Body of pancreas (tissue), 4 donors: ENCODE results near the gene NTN4. TPM values are rescaled to one million over a fixed set of nuclear protein-coding genes. Genes with fewer than 3 reads are reported as not detected.
A peak's percentile ranks its signal among the peaks of the same experiment; 100 is the strongest.

Source experiments
- ATAC-seq: fragments of 150-250 bp; one replicate; pipeline ENCODE4 v1.9.1; 2016
- DNase-seq, 4 donors: peaks; one replicate each; pipeline ENCODE4 v3.0.0-alpha.2; 2019
- H3K27ac ChIP-seq, 4 donors: fragments of 200-600 bp; sonication (generic); 1 replicate in 3 of 4; 2 replicates in 1 of 4; pipeline versions ENCODE4 v1.5.1 to v1.6.1; 2016 to 2019; ENCODE audit warnings: mild to moderate bottlenecking in 1 of 4, mixed read lengths in 1 of 4, moderate library complexity in 1 of 4
- H3K27me3 ChIP-seq, 2 donors: fragments of 200-600 bp; sonication (generic); one replicate each; pipeline ENCODE4 v1.6.0; 2016; ENCODE audit warnings: mild to moderate bottlenecking in 1 of 2
- H3K36me3 ChIP-seq, 2 donors: fragments of 200-600 bp; sonication (generic); replicated peaks in 1 of 2; 2 replicates each; pipeline ENCODE4 v1.5.1; 2016; ENCODE audit warnings: low read depth in 2 of 2; ENCODE audit not compliant: insufficient read depth in 1 of 2
- H3K4me1 ChIP-seq: fragments of 200-600 bp; sonication (generic); one replicate; pipeline ENCODE4 v1.6.0; 2016
- H3K4me3 ChIP-seq, 2 donors: fragments of 200-600 bp; sonication (generic); 1 replicate in 1 of 2; 2 replicates in 1 of 2; pipeline ENCODE4 v1.5.1; 2016 to 2019
- H3K9me3 ChIP-seq, 3 donors: fragments of 200-600 bp; sonication (generic); 1 replicate in 2 of 3; 2 replicates in 1 of 3; pipeline ENCODE4 v1.5.1; 2016
- POLR2A ChIP-seq, 3 donors: fragments of 450-650 bp; IDR thresholded peaks; one replicate each; pipeline ENCODE4 v1.6.1; 2016; ENCODE audit warnings: antibody characterized with exemption in 3 of 3, mild to moderate bottlenecking in 2 of 3
- WGBS, 2 donors: methylation state at CpG; one replicate each; pipeline ENCODE4 v1.1.5; 2017; 5-methylcytosine and 5-hydroxymethylcytosine counted together
- intact Hi-C: fragments of 100-400 bp; cut with DNase I; formaldehyde crosslinking; loops from one replicate; pipeline ENCODE4 v1.15.1; 2023
- small RNA-seq: library from RNA; depleted of rRNA; stranded (forward); fragments of <200 nt; gene quantifications from one replicate; pipeline ENCODE3, GENCODE V24; 2016
- total RNA-seq, 2 donors: library from RNA; depleted of rRNA; stranded (reverse); fragments of >200 nt; gene quantifications; one replicate each; pipeline ENCODE4 v1.1.0, GENCODE V29; 2016
- TF ChIP-seq, protein P1 (sequence below), 7 experiments: fragments of 450-650 bp in 4 of 7; fragments of 200-600 bp in 3 of 7; sonication (generic) in 3 of 7; IDR thresholded peaks; one replicate each; pipeline ENCODE4 v1.5.1; 2016 to 2019; ENCODE audit warnings: antibody characterized with exemption in 7 of 7

NTN4 gene
- total RNA-seq, 2 donors from 2014 or later = 47.7 to 62.0 TPM

DNA sequence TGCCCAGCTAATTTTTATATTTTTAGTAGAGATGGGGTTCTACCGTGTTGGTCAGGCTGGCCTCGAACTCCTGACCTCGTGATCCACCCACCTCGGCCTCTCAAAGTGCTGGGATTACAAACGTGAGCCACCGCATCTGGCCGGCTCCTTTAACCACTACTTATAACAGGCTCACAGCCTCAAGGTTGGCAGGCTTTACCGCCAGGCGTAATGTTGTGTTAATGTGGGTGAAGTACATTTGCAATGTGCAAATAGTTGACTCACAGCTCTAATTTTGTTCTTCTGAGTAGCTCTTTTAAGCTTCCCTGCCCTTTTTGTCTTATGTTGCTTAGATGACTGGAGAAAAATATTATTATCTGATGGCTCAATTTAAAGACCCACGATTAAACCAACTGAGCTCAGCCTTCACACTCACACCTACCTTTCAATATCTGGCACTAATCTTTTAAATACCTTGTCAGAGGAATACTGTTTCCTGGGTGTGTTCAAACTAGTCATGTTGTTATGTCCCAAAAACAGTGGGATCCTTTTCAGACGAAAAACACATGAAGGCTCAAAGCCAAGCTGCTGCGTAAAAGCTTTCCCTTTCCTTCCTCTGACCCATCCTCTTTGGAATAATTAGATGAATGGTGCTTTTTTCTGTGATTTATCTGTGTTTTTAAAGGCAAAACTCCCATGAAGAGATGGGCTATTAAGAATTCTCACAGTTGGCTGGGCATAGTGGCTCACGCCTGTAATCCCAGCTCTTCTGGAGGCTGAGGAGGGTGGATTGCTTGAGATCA, 182.1 kb downstream of the NTN4 start:
- whole genome bisulfite sequencing, 2 donors = 24 to 28% methylated on average over 13 of the region's 13 CpGs

More for the DNA sequence above, 182.1 kb downstream of the NTN4 start:
- H3K9me3 ChIP-seq = no peaks in the 10 kb centered on the region
- peaks cover 67% of the 10 kb centered on the region for H3K4me1 ChIP-seq
- no peaks in the 10 kb centered on the region for H3K36me3 ChIP-seq
- H3K27ac ChIP-seq = peak overlapping the region; percentile 85 to 91 (median 90)
- no peaks in the 10 kb centered on the region for H3K27me3 ChIP-seq
- peak; percentile 82 for ATAC-seq
- TF ChIP-seq, protein P1, sequence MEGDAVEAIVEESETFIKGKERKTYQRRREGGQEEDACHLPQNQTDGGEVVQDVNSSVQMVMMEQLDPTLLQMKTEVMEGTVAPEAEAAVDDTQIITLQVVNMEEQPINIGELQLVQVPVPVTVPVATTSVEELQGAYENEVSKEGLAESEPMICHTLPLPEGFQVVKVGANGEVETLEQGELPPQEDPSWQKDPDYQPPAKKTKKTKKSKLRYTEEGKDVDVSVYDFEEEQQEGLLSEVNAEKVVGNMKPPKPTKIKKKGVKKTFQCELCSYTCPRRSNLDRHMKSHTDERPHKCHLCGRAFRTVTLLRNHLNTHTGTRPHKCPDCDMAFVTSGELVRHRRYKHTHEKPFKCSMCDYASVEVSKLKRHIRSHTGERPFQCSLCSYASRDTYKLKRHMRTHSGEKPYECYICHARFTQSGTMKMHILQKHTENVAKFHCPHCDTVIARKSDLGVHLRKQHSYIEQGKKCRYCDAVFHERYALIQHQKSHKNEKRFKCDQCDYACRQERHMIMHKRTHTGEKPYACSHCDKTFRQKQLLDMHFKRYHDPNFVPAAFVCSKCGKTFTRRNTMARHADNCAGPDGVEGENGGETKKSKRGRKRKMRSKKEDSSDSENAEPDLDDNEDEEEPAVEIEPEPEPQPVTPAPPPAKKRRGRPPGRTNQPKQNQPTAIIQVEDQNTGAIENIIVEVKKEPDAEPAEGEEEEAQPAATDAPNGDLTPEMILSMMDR (IDR thresholded peaks at IDR 0.05) = peak in 3 of 7 experiments; percentile 16 to 34 (median 32)
- peak in 2 of 3 donors; percentile 46 to 51 for TF ChIP-seq POLR2A (IDR thresholded peaks at IDR 0.05)
- peak; percentile 83 to 93 (median 90) for DNase-seq
- no peak overlapping the region for H3K4me3 ChIP-seq
- intact Hi-C loops = no loop called here

Small RNAs within 50 kb of the gene (small RNA-seq; reads per million reads assigned to genes)
- not detected for gene RF00019
- gene RNU6-247P = not detected

Other genes with a start within 250 kb of the NTN4 start
- gene USP44, start 239.3 kb downstream of the NTN4 start, total RNA-seq = 10 to 100 TPM in 1 of 2 donors, 1 to 10 TPM in 1; 7.0 to 21.1 TPM
- 1 to 10 TPM; 6.7 to 7.6 TPM for gene SNRPF, start 68.2 kb upstream of the NTN4 start, total RNA-seq
- gene CCDC38, start 151.8 kb upstream of the NTN4 start, total RNA-seq = not detected
- gene AMDHD1, start 152.6 kb upstream of the NTN4 start, total RNA-seq = 1 to 10 TPM; 4.4 to 4.6 TPM
- gene HAL, start 205.6 kb upstream of the NTN4 start, total RNA-seq = under 1 TPM in 1 of 2 donors, not detected in 1; 0.52 TPM
- gene LTA4H, start 244.8 kb upstream of the NTN4 start, total RNA-seq = 10 to 100 TPM; 41.2 to 57.6 TPM